GM21619 (cell line): ENCODE results near the gene MSI2.
A peak's percentile ranks its signal among the peaks of the same experiment; 100 is the strongest.

ENCODE experiments used
- ATAC-seq: cut with Tn5 transposase; IDR thresholded peaks from one replicate; pipeline ENCODE4 v1.9.1; 2021; ENCODE audit not compliant: unreplicated experiment

MSI2 gene

GRCh38 chr17:57586742-57587141 lies 330.4 kb downstream of the MSI2 start:
- no peak for ATAC-seq

GRCh38 chr17:57587193-57587969 lies 331.1 kb downstream of the MSI2 start:
- no peak for ATAC-seq

- no peak for ATAC-seq
Measured at GRCh38 chr17:57588086-57588485, 331.8 kb downstream of the MSI2 start.

- no peak for ATAC-seq
Measured at GRCh38 chr17:57589151-57590034, 333.1 kb downstream of the MSI2 start.

GRCh38 chr17:57593739-57594462 lies 337.6 kb downstream of the MSI2 start:
- no peak for ATAC-seq

GRCh38 chr17:57594767-57595166 lies 338.4 kb downstream of the MSI2 start:
- ATAC-seq = no peak

- no peak for ATAC-seq
Measured at GRCh38 chr17:57595426-57595825, 339.1 kb downstream of the MSI2 start.

GRCh38 chr17:57595947-57596695 lies 339.8 kb downstream of the MSI2 start:
- ATAC-seq = no peak

- no peak for ATAC-seq
Measured at GRCh38 chr17:57597101-57597500, 340.8 kb downstream of the MSI2 start.

GRCh38 chr17:57597531-57598453 lies 341.5 kb downstream of the MSI2 start:
- ATAC-seq = no peak

- ATAC-seq = no peak
Measured at GRCh38 chr17:57599271-57600045, 343.1 kb downstream of the MSI2 start.

- ATAC-seq = no peak
Measured at GRCh38 chr17:57600074-57600473, 343.8 kb downstream of the MSI2 start.

- no peak for ATAC-seq
Measured at GRCh38 chr17:57601143-57601735, 344.9 kb downstream of the MSI2 start.

- ATAC-seq = no peak
Measured at GRCh38 chr17:57602896-57603295, 346.6 kb downstream of the MSI2 start.

- no peak for ATAC-seq
Measured at GRCh38 chr17:57603546-57603945, 347.2 kb downstream of the MSI2 start.

GRCh38 chr17:57603978-57604377 lies 347.7 kb downstream of the MSI2 start:
- ATAC-seq = peak; percentile 48

GRCh38 chr17:57604771-57605674 lies 348.7 kb downstream of the MSI2 start:
- peak; percentile 60 for ATAC-seq
